HepG2 (cell line): ENCODE data around the gene PSMC1. TPM values are rescaled to one million over a fixed set of nuclear protein-coding genes. Genes with fewer than 3 reads are reported as not detected.

ENCODE experiments used
- ATAC-seq: fragments of 200-7000 bp; cut with Tn5 transposase; 3 replicates; pipeline ENCODE4 v1.9.1; 2020; ENCODE audit warnings: mild to moderate bottlenecking, moderate library complexity
- BruUV-seq: library from RNA; stranded (reverse); fragments of 400-500 nt; replicated peaks from 2 replicates; lab custom pipeline; 2021; lab: Mats Ljungman, UMichigan
- CTCF ChIA-PET: fragments of 300-600 bp; formaldehyde crosslinking; extraction: SDS; loops from one replicate; lab custom pipeline; 2021; ENCODE audit warnings: low total read pairs, inconsistent platforms, low intra/inter-chr PET ratio; lab: Yijun Ruan, JAX
- POLR2A ChIA-PET: fragments of 350-600 bp; sonication (Branson Sonifier 250); formaldehyde crosslinking; loops from one replicate; lab custom pipeline; 2020; ENCODE audit warnings: antibody characterized with exemption, inconsistent platforms; lab: Yijun Ruan, JAX
- DNase-seq: peaks from one replicate; pipeline ENCODE4 v3.0.0-alpha.2; 2015; ENCODE audit warnings: low spot score
- FAIRE-seq: peaks from 3 replicates; lab custom pipeline; 2011; peaks lifted over from hg19 to GRCh38; lab: Jason Lieb, UNC
- H2AFZ ChIP-seq: one replicate; pipeline ENCODE4 v1.6.1; 2011; ENCODE audit warnings: low read length, inconsistent platforms
- H3K27ac ChIP-seq: fragments of 300-600 bp; 3 replicates; pipeline ENCODE4 v1.8.0; 2011; ENCODE audit warnings: mixed run types, mild to moderate bottlenecking, mixed read lengths, low read length, inconsistent platforms; ENCODE audit not compliant: insufficient read depth; ENCODE audit errors: extremely low read length
- H3K27me3 ChIP-seq, 2 experiments: fragments of 200-600 bp in 1 of 2; 2 replicates in 1 of 2; 3 replicates in 1 of 2; pipeline versions ENCODE4 v1.6.0 to v1.8.0; 2011; ENCODE audit warnings: low read length in 2 of 2, mild to moderate bottlenecking in 2 of 2, moderate library complexity in 2 of 2, inconsistent platforms in 1 of 2; ENCODE audit not compliant: insufficient read depth in 2 of 2, control insufficient read depth in 1 of 2
- H3K36me3 ChIP-seq, 2 experiments: fragments of 200-600 bp in 1 of 2; replicated peaks in 1 of 2; 2 replicates in 1 of 2; 3 replicates in 1 of 2; pipeline versions ENCODE4 v1.5.1 to v1.8.0; 2011; ENCODE audit warnings: low read length in 2 of 2, inconsistent platforms in 1 of 2; ENCODE audit not compliant: insufficient read depth in 2 of 2, control insufficient read depth in 1 of 2
- H3K4me1 ChIP-seq: 2 replicates; pipeline ENCODE4 v1.5.1; 2012; ENCODE audit warnings: low read length, inconsistent platforms; ENCODE audit not compliant: insufficient read depth
- H3K4me2 ChIP-seq: 2 replicates; pipeline ENCODE4 v1.6.0; 2011; ENCODE audit warnings: low read depth, low read length, inconsistent platforms
- H3K4me3 ChIP-seq, 3 experiments: fragments of 200-600 bp in 1 of 3; sonication (generic), shearing (Covaris generic) in 1 of 3; replicated peaks in 1 of 3; 2 replicates each; pipeline ENCODE4 v1.5.1; 2011 to 2016; ENCODE audit warnings: low read length in 3 of 3, inconsistent platforms in 2 of 3, low read depth in 2 of 3, mild to moderate bottlenecking in 2 of 3, control low read depth in 1 of 3, mixed read lengths in 1 of 3; ENCODE audit not compliant: insufficient read depth in 1 of 3
- H3K79me2 ChIP-seq: one replicate; pipeline ENCODE4 v1.6.1; 2011; ENCODE audit warnings: low read length, inconsistent platforms; ENCODE audit not compliant: insufficient read depth
- H3K9ac ChIP-seq: 2 replicates; pipeline ENCODE4 v1.6.0; 2011; ENCODE audit warnings: mild to moderate bottlenecking, low read depth, low read length, inconsistent platforms; ENCODE audit not compliant: insufficient read depth
- H3K9me3 ChIP-seq: 2 replicates; pipeline ENCODE4 v1.5.1; 2012; ENCODE audit warnings: mild to moderate bottlenecking, low read length
- H4K20me1 ChIP-seq: 2 replicates; pipeline ENCODE4 v1.6.0; 2011; ENCODE audit warnings: inconsistent platforms, mild to moderate bottlenecking, low read length, moderate library complexity; ENCODE audit not compliant: insufficient read depth
- CENPT ChIP-seq: sonication (generic); formaldehyde crosslinking; IDR thresholded peaks from 2 replicates; pipeline ENCODE4 v1.8.0; 2022; ENCODE audit warnings: low read depth, mild to moderate bottlenecking, moderate library complexity, missing genetic modification reagents
- HNRNPL ChIP-seq: fragments of 200-400 bp; formaldehyde crosslinking; IDR thresholded peaks from 2 replicates; pipeline ENCODE4 v1.6.1; 2017; ENCODE audit warnings: mild to moderate bottlenecking, low read depth, low read length
- NFATC3 ChIP-seq: sonication (generic); formaldehyde crosslinking; IDR thresholded peaks from 2 replicates; pipeline ENCODE4 v1.5.1; 2020; ENCODE audit warnings: mild to moderate bottlenecking, missing genetic modification reagents
- SAP130 ChIP-seq: IDR thresholded peaks from 2 replicates; pipeline ENCODE4 v1.6.1; 2016; ENCODE audit warnings: low read depth
- SMYD3 ChIP-seq: sonication (generic); formaldehyde crosslinking; IDR thresholded peaks from 2 replicates; pipeline ENCODE4 v1.8.1; 2023; ENCODE audit warnings: mild to moderate bottlenecking, missing genetic modification reagents
- ZNF10 ChIP-seq: sonication (generic); formaldehyde crosslinking; IDR thresholded peaks from 2 replicates; pipeline ENCODE4 v1.4.0; 2020; ENCODE audit warnings: mild to moderate bottlenecking, low read depth, missing genetic modification reagents, borderline replicate concordance
- ZNF207 ChIP-seq: fragments of 450-650 bp; IDR thresholded peaks from 2 replicates; pipeline ENCODE4 v1.6.1; 2016; ENCODE audit warnings: antibody characterized with exemption, borderline replicate concordance
- ZNF552 ChIP-seq: sonication (generic); formaldehyde crosslinking; IDR thresholded peaks from 2 replicates; pipeline ENCODE4 v1.9.0; 2022; ENCODE audit warnings: missing genetic modification reagents, mild to moderate bottlenecking, borderline replicate concordance
- ZNF768 ChIP-seq: sonication (generic); formaldehyde crosslinking; IDR thresholded peaks from 2 replicates; pipeline ENCODE4 v1.4.0; 2020; ENCODE audit warnings: missing genetic modification reagents
- WGBS: methylation state at CpG from one replicate; pipeline ENCODE4 v1.1.6; 2017; ENCODE audit warnings: low lambda C conversion rate; 5-methylcytosine and 5-hydroxymethylcytosine counted together
- in situ Hi-C: cut with HindIII; loops from 2 replicates; pipeline ENCODE4 v1.10.0; 2017; ENCODE audit warnings: low pct_unique_long_range_greater_than_20kb; ENCODE audit not compliant: extremely low pct_ligation_motif_present
- intact Hi-C: fragments of 100-400 bp; cut with micrococcal nuclease; formaldehyde crosslinking; loops from one replicate; pipeline ENCODE4 v1.10.0; 2022; ENCODE audit not compliant: unreplicated experiment
- polyA plus RNA-seq, 8 experiments: library from polyadenylated mRNA; depleted of rRNA in 3 of 8; stranded (reverse) in 7 of 8; unstranded in 1 of 8; fragments of >200 nt; fragmentation: Illumina TruSeq in 4 of 8; extraction: Trizol in 4 of 8; gene quantifications; 2 replicates each; pipeline versions ENCODE4 v1.2.1 to v1.2.3, GENCODE V29; 2011 to 2016; ENCODE audit warnings: low read depth in 4 of 8, missing spikeins in 1 of 8, mixed read lengths in 1 of 8; ENCODE audit not compliant: insufficient read depth in 1 of 8
- total RNA-seq, 5 experiments: library from RNA; depleted of rRNA; stranded (reverse); fragments of >200 nt; fragmentation: Illumina TruSeq; extraction: Trizol; gene quantifications; 2 replicates each; pipeline ENCODE4 v1.2.3, GENCODE V29; 2016; ENCODE audit warnings: low read depth in 1 of 5
- TF ChIP-seq, protein P1 (sequence below): sonication (generic); formaldehyde crosslinking; IDR thresholded peaks from 2 replicates; pipeline ENCODE4 v1.4.0; 2020; ENCODE audit warnings: missing genetic modification reagents
- TF ChIP-seq, protein P2 (sequence below): sonication (generic); formaldehyde crosslinking; IDR thresholded peaks from 2 replicates; pipeline ENCODE4 v1.4.0; 2020; ENCODE audit warnings: missing genetic modification reagents, borderline replicate concordance
- TF ChIP-seq, protein P3 (sequence below): sonication (generic); formaldehyde crosslinking; IDR thresholded peaks from 2 replicates; pipeline ENCODE4 v1.4.0; 2020; ENCODE audit warnings: missing genetic modification reagents, mild to moderate bottlenecking, borderline replicate concordance

PSMC1 gene
- total and polyA plus RNA-seq, 2 of the 13 experiments (the other 11 are each of a cell fraction or from before 2014, with no cell fraction given): 48.6 to 167 TPM

DNA sequence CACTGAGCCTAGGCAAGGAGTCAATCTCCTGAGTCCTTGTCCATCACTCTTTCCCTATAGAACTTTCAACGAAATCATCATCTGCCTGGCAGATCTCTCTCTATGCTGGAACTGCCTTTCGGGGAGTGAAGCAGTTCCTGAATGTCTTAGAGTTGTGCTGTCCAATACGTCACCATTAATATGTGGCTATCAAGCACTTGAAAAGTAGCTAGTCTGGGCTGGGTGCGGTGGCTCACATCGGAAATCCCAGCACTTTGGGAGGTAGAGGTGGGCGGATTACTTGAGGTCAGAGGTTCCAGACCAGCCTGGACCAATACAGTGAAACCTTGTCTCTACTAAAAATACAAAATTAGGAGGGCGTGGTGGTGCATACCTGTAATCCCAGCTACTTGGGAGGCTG is 40.3 kb downstream of the PSMC1 start:
- intact Hi-C loops (no loop called here), in situ Hi-C loops (no loop called here)
- FAIRE-seq: no peak
- Histone ChIP-seq H3K4me1 (peaks cover under 1% of the 10 kb centered on the region), H3K36me3 (peaks cover 4 to 44% of the 10 kb centered on the region in 2 experiments; a peak in 4 of 5 replicates), H4K20me1 (no peaks in the 10 kb centered on the region), H3K9me3 (no peaks in the 10 kb centered on the region), H3K27me3 (no peaks in the 10 kb centered on the region), H3K4me3 (no peak overlapping the region), H3K27ac (no peak overlapping the region), H2AFZ (no peak overlapping the region), H3K79me2 (no peaks in the 10 kb centered on the region), H3K4me2 (no peak overlapping the region), H3K9ac (no peak overlapping the region)
- ATAC-seq: no peak
- WGBS: 97% methylated on average over 7 of the region's 7 CpGs
- CTCF ChIA-PET: no interaction called here
- DNase-seq: no peak
- no TSS peak for BruUV-seq
- POLR2A ChIA-PET: no interaction called here
- no peak for TF ChIP-seq SMYD3 (CRISPR knock-in tag)
- TF ChIP-seq, protein P1, sequence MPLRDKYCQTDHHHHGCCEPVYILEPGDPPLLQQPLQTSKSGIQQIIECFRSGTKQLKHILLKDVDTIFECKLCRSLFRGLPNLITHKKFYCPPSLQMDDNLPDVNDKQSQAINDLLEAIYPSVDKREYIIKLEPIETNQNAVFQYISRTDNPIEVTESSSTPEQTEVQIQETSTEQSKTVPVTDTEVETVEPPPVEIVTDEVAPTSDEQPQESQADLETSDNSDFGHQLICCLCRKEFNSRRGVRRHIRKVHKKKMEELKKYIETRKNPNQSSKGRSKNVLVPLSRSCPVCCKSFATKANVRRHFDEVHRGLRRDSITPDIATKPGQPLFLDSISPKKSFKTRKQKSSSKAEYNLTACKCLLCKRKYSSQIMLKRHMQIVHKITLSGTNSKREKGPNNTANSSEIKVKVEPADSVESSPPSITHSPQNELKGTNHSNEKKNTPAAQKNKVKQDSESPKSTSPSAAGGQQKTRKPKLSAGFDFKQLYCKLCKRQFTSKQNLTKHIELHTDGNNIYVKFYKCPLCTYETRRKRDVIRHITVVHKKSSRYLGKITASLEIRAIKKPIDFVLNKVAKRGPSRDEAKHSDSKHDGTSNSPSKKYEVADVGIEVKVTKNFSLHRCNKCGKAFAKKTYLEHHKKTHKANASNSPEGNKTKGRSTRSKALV (CRISPR knock-in tag): no peak
- TF ChIP-seq CENPT (CRISPR knock-in tag): no peak
- no peak for TF ChIP-seq ZNF552
- TF ChIP-seq ZNF768: no peak
- no peak for TF ChIP-seq SAP130 (CRISPR knock-in tag)
- no peak for TF ChIP-seq HNRNPL
- TF ChIP-seq ZNF207: no peak
- TF ChIP-seq, protein P2, sequence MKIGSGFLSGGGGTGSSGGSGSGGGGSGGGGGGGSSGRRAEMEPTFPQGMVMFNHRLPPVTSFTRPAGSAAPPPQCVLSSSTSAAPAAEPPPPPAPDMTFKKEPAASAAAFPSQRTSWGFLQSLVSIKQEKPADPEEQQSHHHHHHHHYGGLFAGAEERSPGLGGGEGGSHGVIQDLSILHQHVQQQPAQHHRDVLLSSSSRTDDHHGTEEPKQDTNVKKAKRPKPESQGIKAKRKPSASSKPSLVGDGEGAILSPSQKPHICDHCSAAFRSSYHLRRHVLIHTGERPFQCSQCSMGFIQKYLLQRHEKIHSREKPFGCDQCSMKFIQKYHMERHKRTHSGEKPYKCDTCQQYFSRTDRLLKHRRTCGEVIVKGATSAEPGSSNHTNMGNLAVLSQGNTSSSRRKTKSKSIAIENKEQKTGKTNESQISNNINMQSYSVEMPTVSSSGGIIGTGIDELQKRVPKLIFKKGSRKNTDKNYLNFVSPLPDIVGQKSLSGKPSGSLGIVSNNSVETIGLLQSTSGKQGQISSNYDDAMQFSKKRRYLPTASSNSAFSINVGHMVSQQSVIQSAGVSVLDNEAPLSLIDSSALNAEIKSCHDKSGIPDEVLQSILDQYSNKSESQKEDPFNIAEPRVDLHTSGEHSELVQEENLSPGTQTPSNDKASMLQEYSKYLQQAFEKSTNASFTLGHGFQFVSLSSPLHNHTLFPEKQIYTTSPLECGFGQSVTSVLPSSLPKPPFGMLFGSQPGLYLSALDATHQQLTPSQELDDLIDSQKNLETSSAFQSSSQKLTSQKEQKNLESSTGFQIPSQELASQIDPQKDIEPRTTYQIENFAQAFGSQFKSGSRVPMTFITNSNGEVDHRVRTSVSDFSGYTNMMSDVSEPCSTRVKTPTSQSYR: no peak
- no peak for TF ChIP-seq NFATC3 (CRISPR knock-in tag)
- TF ChIP-seq, protein P3, sequence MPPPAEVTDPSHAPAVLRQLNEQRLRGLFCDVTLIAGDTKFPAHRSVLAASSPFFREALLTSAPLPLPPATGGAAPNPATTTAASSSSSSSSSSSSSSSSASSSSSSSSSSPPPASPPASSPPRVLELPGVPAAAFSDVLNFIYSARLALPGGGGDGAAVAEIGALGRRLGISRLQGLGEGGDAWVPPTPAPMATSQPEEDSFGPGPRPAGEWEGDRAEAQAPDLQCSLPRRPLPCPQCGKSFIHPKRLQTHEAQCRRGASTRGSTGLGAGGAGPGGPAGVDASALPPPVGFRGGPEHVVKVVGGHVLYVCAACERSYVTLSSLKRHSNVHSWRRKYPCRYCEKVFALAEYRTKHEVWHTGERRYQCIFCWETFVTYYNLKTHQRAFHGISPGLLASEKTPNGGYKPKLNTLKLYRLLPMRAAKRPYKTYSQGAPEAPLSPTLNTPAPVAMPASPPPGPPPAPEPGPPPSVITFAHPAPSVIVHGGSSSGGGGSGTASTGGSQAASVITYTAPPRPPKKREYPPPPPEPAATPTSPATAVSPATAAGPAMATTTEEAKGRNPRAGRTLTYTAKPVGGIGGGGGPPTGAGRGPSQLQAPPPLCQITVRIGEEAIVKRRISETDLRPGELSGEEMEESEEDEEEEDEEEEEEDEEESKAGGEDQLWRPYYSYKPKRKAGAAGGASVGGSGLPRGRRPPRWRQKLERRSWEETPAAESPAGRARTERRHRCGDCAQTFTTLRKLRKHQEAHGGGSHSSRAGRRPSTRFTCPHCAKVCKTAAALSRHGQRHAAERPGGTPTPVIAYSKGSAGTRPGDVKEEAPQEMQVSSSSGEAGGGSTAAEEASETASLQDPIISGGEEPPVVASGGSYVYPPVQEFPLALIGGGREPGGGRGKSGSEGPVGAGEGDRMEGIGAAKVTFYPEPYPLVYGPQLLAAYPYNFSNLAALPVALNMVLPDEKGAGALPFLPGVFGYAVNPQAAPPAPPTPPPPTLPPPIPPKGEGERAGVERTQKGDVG: no peak
- no peak for TF ChIP-seq ZNF10 (CRISPR knock-in tag)
